Stimulated activated CD8-positive, alpha-beta memory T cell treated with anti-CD3 and anti-CD28 coated beads, Interleukin-15, amount 100 ng/mL, for 48 hours (primary cell): ENCODE measurements around the gene ST14.
"Not testable (repeated sequence)": the region's sequence is repeated elsewhere in the genome, so short reads cannot be mapped to it uniquely, and the experiment has no call there.

Experiments
- DNase-seq, 2 donors: peaks; one replicate each; pipeline ENCODE4 v3.0.0-alpha.2; 2020; ENCODE audit warnings: low read depth in 2 of 2

ST14 gene

DNA sequence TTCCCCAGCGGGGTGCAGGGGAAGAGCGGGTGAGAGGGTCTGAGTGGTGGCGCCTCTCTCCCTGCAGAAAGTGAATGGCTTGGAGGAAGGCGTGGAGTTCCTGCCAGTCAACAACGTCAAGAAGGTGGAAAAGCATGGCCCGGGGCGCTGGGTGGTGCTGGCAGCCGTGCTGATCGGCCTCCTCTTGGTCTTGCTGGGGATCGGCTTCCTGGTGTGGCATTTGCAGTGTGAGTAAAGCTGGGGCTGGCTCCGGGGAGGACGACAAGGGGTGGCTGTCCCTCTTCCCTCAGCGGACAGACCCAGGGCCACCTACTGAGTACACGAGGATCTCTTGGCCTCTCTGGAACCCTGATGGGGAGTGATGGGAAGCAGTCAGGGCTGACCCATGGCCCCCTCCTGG lies 28.5 kb downstream of the ST14 start:
- no peak for DNase-seq

DNA sequence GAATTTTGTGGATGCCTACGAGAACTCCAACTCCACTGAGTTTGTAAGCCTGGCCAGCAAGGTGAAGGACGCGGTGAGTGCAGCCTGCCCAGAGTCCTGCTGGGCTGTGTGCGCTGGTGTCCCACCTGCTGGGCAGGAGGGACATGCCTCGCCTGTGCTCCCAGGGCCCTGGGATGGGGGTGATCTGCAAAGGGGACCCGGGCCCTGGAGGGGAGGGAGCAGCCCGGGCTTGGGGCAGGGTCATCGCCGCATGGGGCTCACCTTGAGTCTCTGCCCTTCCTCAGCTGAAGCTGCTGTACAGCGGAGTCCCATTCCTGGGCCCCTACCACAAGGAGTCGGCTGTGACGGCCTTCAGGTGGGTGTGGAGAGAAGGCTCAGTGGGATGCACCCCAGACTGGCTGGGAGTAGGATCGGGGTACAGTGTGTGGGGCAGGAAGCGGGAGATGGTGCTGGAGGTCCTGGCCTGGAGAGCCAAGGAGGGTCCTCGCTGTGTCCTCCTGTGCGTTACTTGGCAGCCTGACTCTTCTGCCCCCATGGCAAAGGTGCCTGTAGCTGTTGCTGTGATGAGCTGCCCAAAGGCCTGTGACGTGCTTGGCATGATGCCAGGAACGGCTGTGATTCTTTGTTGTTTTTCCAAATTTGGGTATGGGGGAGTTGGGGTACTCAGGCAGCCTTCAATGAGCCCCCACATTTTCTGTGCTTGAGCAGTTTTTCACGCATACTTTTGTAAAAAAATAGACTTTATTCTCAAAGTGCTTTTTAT lies 29.2 kb downstream of the ST14 start:
- DNase-seq, result no peak

DNA sequence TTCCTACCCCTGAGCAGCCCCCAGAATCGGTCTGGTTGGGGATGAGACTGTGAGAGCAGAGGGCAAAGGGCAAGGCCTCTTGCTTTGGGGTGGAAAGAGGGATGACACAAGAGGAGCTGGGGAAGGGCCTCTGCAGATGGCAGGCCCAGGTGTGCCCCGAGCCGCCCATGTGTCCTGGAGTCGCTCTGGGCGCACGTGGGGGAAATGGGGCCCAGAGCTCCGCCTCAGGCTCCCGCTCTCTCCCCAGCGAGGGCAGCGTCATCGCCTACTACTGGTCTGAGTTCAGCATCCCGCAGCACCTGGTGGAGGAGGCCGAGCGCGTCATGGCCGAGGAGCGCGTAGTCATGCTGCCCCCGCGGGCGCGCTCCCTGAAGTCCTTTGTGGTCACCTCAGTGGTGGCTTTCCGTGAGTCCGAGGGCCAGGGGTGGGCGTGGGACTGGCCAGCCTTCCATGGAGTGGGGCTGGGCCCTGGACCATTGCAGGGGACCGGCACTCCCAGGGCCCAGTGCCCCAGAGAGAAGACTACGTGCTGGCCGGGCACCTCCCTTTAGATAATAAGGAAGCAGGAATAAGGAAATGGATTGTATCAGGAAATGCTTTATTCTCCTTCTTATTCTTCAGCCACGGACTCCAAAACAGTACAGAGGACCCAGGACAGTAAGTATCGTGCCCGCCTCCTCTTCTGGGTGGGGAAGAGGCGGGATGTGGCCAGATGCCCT lies 30.1 kb downstream of the ST14 start:
- no peak for DNase-seq

- no peak for DNase-seq
Measured at GRCh38 chr11:130190371-130190881, 30.8 kb downstream of the ST14 start.

DNA sequence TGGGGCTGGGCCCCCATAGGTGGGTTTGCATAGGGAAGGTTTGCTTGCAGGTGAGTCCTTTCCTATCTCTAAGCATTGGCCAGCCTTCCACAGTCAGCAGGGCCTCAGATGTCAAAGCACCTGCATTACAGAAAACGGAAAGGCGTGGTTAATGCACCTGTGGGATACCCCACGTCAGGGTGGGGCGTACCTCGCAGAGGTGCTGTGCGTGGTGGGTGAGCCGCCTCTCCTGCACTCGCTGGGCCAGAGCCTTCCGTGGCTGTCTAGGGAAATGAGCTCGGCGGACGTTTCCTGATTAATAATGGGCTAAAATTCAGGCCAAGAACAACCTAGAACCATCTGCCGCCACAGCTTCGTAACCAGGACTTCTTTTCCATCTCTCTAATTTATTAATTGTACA lies 32.3 kb downstream of the ST14 start:
- no peak for DNase-seq

DNA sequence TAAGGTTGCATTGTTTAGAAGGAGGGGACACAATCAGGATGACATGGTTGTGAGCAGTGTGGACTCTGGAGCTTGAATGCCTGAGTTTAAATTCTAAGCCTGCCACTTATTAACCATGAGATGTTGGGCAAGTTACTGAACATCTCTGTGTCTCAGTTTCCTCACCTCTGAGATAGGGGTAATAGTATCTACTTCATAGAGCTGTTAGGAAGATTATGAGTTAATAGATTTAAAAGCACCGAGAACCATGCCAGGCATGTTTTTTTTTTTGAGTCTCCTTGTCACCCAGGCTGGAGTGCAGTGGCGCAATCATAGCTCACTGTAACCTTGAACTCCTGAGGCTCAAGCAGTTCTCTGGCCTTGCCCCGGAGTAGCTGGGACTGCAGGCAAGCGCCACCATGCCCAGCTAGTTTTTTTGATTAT lies 33.3 kb downstream of the ST14 start:
- DNase-seq, result no peak

DNA sequence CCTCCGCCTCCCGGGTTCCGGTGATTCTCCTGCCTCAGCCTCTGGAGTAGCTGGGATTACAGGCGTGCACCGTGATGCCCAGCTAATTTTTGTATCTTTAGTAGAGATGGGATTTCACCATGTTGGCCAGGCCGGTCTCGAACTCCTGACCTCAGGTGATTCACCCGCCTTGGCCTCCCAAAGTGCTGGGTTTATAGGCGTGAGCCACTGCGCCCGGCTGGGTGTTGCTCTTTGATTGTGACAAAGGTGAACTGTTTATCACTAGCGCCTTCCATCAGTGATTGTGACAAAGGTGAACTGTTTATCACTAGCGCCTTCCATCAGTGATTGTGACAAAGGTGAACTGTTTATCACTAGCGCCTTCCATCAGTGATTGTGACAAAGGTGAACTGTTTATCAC lies 34.0 kb downstream of the ST14 start:
- not testable (repeated sequence) for DNase-seq

DNA sequence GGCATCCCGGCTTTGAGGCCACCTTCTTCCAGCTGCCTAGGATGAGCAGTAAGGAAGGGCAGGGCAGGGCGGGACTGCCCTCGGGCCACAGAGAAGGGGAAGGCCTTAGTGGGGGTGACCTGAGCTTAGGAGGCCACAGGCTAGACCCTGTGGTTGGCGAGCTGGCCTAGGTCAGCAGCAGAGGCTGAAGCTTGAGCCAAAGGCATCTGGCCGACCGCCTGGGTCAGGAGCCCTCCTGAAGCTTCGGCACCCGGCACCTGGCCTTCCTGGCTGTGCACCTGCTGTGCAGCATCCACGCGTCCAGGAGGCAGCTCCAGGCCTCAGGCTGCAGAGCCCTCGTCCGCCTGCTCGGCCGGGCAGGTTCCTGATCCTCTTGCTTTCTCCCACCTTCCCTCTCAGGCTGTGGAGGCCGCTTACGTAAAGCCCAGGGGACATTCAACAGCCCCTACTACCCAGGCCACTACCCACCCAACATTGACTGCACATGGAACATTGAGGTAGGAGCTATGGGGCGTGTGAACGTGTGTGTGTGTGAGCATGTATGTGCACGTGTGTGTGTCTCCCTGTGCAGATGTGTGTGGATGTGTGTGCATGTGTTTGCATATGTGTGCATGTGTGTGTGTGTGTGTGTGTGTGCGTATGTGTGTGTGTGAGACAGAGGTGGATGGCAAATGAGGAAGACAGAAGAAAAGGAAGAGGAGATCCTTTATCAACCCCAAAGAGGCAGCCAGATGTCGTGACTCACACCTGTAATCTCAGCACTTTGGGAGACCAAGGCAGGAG lies 34.9 kb downstream of the ST14 start:
- no peak for DNase-seq

DNA sequence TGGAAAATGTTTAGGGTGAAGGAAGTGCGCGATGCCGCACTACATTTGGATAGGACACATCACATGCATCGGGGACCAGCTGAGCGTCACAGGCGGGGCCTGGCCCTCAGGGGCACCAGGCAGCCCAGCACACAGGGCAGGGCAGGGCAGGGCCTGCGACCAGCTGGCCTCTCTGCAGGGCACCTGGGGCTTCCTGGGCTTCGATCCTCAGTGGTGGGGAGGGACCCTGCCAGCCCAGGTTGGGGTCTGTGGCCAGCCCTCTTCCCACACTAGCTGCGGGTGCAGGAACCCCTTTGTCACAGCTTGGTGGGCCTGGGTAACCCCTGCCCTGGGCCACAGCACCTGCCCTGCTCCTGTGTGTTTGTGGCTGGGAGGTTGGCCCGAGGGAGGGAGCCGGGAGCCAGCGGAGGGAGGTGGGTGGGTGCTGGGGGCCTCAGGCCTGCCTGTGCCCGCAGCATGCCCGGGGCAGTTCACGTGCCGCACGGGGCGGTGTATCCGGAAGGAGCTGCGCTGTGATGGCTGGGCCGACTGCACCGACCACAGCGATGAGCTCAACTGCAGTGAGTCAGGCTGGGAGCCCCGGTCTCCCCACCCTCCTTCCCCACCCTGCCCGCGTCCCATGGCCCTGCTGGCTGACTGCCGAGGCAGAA lies 37.9 kb downstream of the ST14 start:
- DNase-seq, result no peak

DNA sequence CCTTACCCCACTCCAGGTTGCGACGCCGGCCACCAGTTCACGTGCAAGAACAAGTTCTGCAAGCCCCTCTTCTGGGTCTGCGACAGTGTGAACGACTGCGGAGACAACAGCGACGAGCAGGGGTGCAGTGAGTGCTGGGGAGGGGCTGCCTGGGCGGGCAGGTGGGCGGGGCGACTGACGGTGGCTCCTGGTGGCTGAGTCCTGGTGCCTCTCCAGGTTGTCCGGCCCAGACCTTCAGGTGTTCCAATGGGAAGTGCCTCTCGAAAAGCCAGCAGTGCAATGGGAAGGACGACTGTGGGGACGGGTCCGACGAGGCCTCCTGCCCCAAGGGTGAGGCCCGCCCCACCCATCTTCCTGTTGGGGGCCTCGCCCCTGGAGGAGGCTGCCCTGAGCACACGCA lies 38.7 kb downstream of the ST14 start:
- DNase-seq, result no peak

DNA sequence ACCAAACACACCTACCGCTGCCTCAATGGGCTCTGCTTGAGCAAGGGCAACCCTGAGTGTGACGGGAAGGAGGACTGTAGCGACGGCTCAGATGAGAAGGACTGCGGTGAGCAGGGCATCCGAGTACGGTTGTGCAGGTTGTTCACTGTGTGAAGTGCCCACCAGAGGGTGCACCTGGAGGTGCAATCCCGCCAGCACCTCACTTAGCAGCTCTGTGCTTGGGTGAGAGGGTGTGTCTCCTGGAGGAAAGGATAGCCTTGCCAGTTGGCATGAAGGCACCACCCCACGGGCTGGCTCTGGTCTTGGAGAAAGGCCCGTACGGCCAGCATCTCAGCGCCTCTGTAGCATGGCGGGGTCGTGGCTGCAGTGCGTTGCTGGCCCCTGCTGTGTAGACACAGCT lies 39.4 kb downstream of the ST14 start:
- DNase-seq, result no peak

DNA sequence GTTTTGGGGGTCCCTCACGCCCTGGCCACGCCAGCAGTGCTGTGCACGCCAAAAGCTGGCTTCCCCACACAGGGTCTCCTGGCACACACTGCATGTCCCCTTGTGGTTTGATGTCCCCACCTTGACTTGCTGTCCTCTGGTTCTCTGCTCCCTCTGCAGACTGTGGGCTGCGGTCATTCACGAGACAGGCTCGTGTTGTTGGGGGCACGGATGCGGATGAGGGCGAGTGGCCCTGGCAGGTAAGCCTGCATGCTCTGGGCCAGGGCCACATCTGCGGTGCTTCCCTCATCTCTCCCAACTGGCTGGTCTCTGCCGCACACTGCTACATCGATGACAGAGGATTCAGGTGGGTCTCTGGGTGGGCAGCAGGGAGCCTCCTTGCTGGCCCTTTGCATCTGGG lies 40.2 kb downstream of the ST14 start:
- no peak for DNase-seq

GRCh38 chr11:130201026-130201425 lies 41.4 kb downstream of the ST14 start:
- DNase-seq, result no peak

DNA sequence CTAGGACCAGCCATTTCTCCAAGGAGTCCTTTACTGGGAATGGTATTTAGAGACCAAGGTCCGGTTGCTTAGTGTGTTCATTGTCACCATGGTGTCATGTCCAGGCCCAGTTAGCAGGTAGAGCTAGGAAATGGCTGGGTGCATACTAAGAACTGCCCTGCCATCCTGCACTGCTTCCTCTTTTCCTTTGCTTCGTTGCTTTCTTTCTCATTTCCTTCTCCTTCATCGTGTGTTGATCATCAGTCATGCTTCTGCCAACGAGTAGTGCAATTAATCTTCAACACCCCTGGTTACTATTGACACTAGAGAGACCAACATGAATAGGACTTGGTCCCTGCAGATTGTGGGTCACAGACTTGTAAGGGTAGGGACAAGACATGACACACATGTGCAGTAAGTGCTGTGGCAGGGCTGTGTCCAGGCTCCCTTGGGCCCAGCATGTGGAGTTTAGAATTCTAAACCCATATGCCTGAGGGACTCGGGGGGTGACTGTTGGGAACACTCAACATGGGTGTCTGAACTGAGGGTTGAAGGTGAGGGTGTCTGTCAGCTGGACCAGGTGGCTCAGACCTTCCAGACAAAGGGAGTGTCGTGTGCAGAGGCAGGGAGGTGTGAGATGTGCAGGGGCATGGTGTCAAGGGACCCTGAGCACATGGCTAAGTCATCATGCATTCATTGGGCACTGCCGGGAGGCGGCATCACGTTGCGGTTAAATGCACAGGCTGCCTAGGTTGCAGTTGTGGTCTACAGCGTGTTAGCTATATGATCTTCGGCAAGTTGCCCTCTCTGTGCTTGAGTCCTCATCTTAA lies 42.6 kb downstream of the ST14 start:
- DNase-seq, result no peak

DNA sequence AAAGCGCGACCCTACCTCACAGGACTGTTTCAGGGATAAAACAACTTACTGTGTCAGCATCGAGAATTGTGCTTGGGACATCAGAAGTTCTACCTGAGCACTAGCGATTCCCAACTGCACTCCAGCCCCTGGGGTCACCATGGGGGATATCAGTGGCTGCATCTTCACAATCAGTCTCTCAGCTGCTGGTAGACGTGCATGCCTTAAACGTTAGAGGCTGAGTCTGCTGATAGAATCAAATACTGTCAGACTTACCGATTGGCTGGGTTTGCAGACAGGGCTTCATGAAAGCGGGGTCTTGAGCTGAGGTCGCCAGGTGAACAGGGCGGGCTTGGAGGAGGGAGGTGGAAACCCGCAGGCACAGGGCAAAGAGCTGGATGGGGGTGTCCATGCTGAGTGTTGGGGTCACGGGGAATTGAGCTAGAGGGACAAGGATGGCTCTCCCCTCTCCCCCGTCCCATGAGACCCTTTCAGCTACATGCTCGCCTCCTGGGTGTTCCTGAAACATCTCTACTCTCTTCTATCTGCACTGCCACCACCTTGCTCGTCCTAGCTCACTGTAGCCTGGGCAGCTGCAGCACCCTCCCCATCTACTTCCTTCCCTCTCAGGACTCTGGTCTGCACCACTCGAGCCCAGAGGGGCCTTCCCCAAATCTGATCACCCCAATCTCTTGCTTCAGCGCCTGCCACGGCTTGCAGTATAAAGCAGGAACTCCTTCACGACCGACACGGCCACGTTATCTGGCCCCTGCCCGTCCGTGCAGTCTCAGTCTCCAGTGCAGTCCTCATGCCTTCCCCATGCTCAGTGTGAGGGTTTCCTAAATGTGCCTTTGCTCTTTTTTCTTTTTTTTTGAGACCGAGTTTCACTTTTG lies 43.5 kb downstream of the ST14 start:
- DNase-seq, result no peak

- DNase-seq, result no peak
Measured at GRCh38 chr11:130203766-130204702, 44.5 kb downstream of the ST14 start.

DNA sequence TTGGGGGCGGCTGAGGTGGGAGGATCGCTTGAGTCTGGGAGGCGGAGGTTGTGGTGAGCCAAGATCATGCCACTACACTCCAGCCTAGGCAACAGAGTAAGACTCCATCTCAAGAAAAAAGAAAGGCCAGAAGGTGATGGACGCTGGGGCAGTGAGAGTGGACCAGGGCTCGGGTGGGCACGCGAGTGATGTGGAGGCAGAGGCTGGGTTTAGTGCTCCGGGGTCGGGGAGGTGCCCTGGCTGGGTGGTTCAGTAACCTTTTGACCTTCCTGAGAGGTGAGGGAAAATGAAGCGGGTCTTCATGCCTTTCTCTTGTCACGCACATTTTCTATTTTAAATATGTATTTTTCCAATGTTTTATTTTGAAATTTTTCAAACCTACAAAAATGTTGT lies 45.1 kb downstream of the ST14 start:
- DNase-seq, result no peak

- no peak for DNase-seq
Measured at GRCh38 chr11:130206141-130206540, 46.6 kb downstream of the ST14 start.
